Muscle layer of duodenum (tissue), 2 donors: ENCODE measurements around the gene SHROOM3.

ENCODE experiments used
- H3K27ac ChIP-seq: one replicate; pipeline ENCODE4 v1.7.0; 2013; ENCODE audit warnings: mild to moderate bottlenecking, low read length
- H3K27me3 ChIP-seq: one replicate; pipeline ENCODE4 v1.7.0; 2013; ENCODE audit warnings: low read depth, mild to moderate bottlenecking, control low read depth, low read length
- H3K36me3 ChIP-seq, 2 donors: one replicate each; pipeline ENCODE4 v1.7.0; 2013; ENCODE audit warnings: low read length in 2 of 2, control low read depth in 1 of 2, mild to moderate bottlenecking in 1 of 2; ENCODE audit not compliant: insufficient read depth in 2 of 2, control insufficient read depth in 1 of 2
- H3K4me1 ChIP-seq, 2 donors: one replicate each; pipeline ENCODE4 v1.7.0; 2013; ENCODE audit warnings: low read length in 2 of 2, mild to moderate bottlenecking in 2 of 2, control low read depth in 1 of 2, moderate library complexity in 1 of 2; ENCODE audit not compliant: insufficient read depth in 2 of 2, control insufficient read depth in 1 of 2
- H3K4me3 ChIP-seq, 2 donors: one replicate each; pipeline ENCODE4 v1.7.0; 2013; ENCODE audit warnings: low read length in 2 of 2, low read depth in 1 of 2, mild to moderate bottlenecking in 1 of 2
- H3K9me3 ChIP-seq, 2 donors: one replicate each; pipeline ENCODE4 v1.7.0; 2013; ENCODE audit warnings: low read length in 2 of 2, control low read depth in 1 of 2, mild to moderate bottlenecking in 1 of 2; ENCODE audit not compliant: control insufficient read depth in 1 of 2
- donor health status: healthy.

Gene SHROOM3

GRCh38 chr4:76622717-76623116 is 187.7 kb downstream of the SHROOM3 start:
- no peaks in the 10 kb centered on the region for H3K36me3 ChIP-seq
- H3K4me3 ChIP-seq, result no peak overlapping the region
- H3K27ac ChIP-seq, result peak overlapping the region; percentile 94
- H3K4me1 ChIP-seq, result peaks cover 12 to 15% of the 10 kb centered on the region in 2 donors
- no peaks in the 10 kb centered on the region for H3K27me3 ChIP-seq
- H3K9me3 ChIP-seq, result no peaks in the 10 kb centered on the region

- Histone ChIP-seq H3K9me3 (no peaks in the 10 kb centered on the region), H3K4me1 (peaks cover 12 to 15% of the 10 kb centered on the region in 2 donors), H3K4me3 (no peak overlapping the region), H3K27me3 (no peaks in the 10 kb centered on the region), H3K36me3 (no peaks in the 10 kb centered on the region), H3K27ac (peak overlapping the region; percentile 94)
Measured at GRCh38 chr4:76623217-76624045, 188.4 kb downstream of the SHROOM3 start.

DNA sequence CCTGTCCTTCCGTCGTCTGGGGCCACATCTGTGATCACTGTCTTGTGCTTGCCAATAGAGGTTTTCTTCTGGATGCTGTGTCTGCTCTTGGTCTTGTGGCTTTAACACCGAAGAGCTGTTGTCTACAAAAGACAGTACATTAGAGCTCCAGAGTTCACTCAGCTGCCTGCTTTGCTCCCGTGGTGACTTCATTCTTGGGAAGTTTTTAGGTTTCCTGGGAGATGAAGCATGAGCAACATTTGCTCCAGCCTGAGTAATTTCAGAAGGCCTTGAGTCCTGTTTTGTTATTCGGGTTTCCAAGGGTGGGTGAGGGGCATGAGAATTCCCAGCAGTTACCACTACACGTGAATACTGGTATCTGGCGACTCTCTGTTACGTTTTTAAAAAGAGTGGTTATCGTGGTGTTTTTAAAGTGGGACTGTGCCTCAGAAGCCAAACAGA is 189.2 kb downstream of the SHROOM3 start:
- no peaks in the 10 kb centered on the region for H3K9me3 ChIP-seq
- no peaks in the 10 kb centered on the region for H3K36me3 ChIP-seq
- no peaks in the 10 kb centered on the region for H3K27me3 ChIP-seq
- peak overlapping the region; percentile 94 for H3K27ac ChIP-seq
- peaks cover 12 to 15% of the 10 kb centered on the region in 2 donors for H3K4me1 ChIP-seq
- H3K4me3 ChIP-seq, result no peak overlapping the region

DNA sequence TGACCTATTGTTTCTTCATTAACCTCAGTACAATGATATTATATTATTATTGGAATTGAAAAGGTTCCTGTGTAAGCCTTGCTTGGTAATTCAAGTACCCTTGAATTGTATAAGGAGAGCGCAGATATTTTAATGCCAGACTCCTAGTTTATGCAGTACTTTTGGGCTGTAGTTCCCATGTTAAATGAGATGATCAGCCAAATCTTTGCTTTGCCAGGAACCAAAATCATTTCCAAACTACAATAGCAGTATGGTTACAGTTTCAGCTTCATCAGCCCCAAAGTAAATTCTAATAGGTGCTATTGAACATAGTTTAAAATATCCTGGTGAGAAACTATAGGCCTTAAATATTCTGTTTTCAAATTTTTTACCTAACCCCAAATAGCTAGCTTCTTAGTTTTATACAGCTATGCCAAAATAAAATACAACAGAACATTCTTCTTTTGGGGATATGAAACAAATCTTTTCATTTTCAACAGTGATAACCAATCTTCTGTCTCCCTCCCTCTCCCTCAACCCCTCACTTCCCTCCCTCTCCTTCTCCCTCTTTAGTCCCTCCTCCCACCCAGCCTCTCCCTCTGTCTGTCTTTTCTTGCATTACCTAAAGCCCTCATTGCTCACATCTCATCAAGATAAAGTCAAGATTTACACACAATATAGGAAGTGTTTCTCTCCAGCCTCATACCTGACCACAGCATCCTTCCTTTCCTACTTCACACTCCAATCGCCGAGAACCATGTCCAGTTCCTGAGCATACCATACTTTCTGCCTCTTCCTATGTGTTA is 190.1 kb downstream of the SHROOM3 start:
- peaks cover 12 to 15% of the 10 kb centered on the region in 2 donors for H3K4me1 ChIP-seq
- no peaks in the 10 kb centered on the region for H3K27me3 ChIP-seq
- no peaks in the 10 kb centered on the region for H3K36me3 ChIP-seq
- H3K4me3 ChIP-seq, result no peak overlapping the region
- H3K27ac ChIP-seq, result peak overlapping the region; percentile 94
- no peaks in the 10 kb centered on the region for H3K9me3 ChIP-seq

DNA sequence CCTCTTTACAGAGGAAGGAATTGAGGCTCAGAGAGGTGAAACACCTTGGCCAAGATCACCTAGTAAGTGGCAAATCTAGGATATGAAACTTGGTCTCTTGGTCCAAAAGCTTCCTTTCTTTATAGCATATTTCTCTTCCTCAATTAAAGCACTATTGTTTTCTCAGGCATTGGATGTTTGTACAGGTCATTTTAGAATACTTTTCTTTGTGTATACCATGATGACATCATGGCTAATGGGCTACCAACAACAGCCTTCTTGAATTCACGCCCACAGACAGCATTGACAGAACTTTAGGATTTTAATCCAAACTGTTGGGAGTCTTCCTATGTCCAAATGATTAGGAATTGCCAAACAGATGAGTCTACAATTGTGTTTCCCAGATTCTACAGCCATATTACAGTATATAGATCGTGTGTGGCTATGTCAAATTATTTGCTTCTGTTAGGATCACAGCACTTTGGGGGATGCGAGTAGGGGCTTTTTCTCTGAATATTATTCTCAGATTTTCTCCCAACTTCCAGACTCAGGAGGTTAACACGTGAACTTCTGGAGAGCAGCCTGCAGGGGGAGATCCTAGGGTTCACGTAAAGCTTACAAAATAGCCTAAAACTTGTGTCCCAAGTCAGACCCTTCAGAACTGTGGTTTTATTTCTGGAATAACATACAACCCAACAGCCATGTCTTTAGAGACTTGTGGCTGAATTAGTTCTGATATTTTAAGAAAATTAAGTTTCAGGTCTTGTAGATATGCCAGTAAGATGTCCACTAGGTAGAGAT is 191.8 kb downstream of the SHROOM3 start:
- Histone ChIP-seq H3K4me1 (peaks cover 12 to 15% of the 10 kb centered on the region in 2 donors), H3K27me3 (no peaks in the 10 kb centered on the region), H3K4me3 (no peak overlapping the region), H3K27ac (no peak overlapping the region), H3K36me3 (no peaks in the 10 kb centered on the region), H3K9me3 (no peaks in the 10 kb centered on the region)

DNA sequence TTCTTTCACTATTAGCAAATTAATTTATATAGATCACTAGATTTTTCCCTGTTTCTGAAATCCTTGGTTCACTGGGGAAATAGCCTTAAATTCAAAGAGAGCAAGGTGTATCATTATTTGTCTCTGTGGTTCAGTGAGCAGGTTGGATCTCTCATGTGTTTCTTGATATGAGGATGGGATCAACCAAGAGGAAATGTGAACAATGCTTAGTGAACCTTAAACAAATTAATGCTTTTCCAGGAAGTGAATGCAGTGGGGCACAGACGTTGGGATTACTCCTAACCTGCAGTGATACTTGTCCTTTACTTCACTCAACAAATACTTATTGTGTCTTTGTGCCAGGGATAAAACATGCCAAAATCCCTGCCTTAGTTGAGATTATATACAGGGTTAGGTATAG is 193.2 kb downstream of the SHROOM3 start:
- Histone ChIP-seq H3K9me3 (no peaks in the 10 kb centered on the region), H3K4me1 (peaks cover 5 to 6% of the 10 kb centered on the region in 2 donors), H3K4me3 (no peak overlapping the region), H3K36me3 (no peaks in the 10 kb centered on the region), H3K27ac (no peak overlapping the region), H3K27me3 (no peaks in the 10 kb centered on the region)

DNA sequence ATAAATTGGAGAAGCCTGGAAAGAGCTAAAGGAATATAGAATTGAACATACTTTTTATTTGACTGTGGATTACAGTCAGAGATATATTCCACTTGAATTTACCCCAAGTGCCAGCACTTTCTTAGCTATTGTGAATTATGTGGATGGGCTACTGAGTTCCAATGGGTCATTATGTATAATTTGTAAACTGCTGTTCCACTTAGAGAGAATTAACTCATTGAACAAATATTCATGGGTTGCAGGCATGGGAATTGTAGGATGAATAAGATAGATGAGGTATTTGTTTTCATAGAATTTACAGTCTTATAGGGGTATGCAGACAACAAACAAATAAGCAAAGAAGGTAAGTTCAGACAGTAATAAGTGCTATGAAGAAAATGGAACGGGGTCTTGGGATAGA is 195.7 kb downstream of the SHROOM3 start:
- Histone ChIP-seq H3K4me1 (no peaks in the 10 kb centered on the region), H3K4me3 (no peak overlapping the region), H3K9me3 (no peaks in the 10 kb centered on the region), H3K27ac (no peak overlapping the region), H3K27me3 (no peaks in the 10 kb centered on the region), H3K36me3 (no peaks in the 10 kb centered on the region)

DNA sequence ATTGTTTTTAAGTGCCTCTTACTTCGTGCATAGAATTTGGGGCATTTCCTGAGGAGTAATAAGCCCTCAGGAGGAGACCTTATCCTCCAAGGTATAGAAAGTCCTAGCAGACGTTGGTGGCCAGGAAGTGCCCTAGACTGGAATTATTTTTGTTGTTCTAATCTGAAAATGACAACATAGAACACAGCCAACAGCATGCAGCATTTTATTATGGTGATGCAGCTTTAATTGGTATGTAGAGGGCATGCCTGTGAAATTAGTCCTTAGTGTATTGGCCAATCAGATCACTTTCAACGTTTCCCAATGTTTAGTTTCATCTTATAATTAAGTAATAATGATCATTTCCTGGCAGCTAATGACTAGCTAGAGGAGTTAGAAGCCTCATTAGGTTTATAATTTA is 199.2 kb downstream of the SHROOM3 start:
- H3K36me3 ChIP-seq, result no peaks in the 10 kb centered on the region
- no peaks in the 10 kb centered on the region for H3K9me3 ChIP-seq
- H3K4me1 ChIP-seq, result no peaks in the 10 kb centered on the region
- H3K27ac ChIP-seq, result no peak overlapping the region
- H3K4me3 ChIP-seq, result no peak overlapping the region
- no peaks in the 10 kb centered on the region for H3K27me3 ChIP-seq

- no peak overlapping the region for H3K27ac ChIP-seq
- H3K4me3 ChIP-seq, result no peak overlapping the region
- no peaks in the 10 kb centered on the region for H3K36me3 ChIP-seq
- no peaks in the 10 kb centered on the region for H3K27me3 ChIP-seq
- H3K9me3 ChIP-seq, result no peaks in the 10 kb centered on the region
- no peaks in the 10 kb centered on the region for H3K4me1 ChIP-seq
Measured at GRCh38 chr4:76637712-76638361, 202.8 kb downstream of the SHROOM3 start.

- Histone ChIP-seq H3K4me1 (no peaks in the 10 kb centered on the region), H3K36me3 (no peaks in the 10 kb centered on the region), H3K27ac (no peak overlapping the region), H3K27me3 (no peaks in the 10 kb centered on the region), H3K4me3 (no peak overlapping the region), H3K9me3 (no peaks in the 10 kb centered on the region)
Measured at GRCh38 chr4:76639288-76639687, 204.3 kb downstream of the SHROOM3 start.
